K562 (cell line): ENCODE results near the gene APOL3. TPM values are rescaled to one million over a fixed set of nuclear protein-coding genes. Genes with fewer than 3 reads are reported as not detected.

Experiments
- ATF1 ChIP-seq, 2 experiments: fragments of 450-650 bp in 1 of 2; IDR thresholded peaks; 2 replicates each; pipeline ENCODE4 v1.6.1; 2016; ENCODE audit warnings: missing compliant biosample characterization in 1 of 2, missing genetic modification characterization in 1 of 2
- DMBX1 ChIP-seq: fragments of 250-450 bp; sonication (Bioruptor Pico); IDR thresholded peaks from 2 replicates; pipeline ENCODE4 v1.8.0; 2022; ENCODE audit warnings: inconsistent platforms, mild to moderate bottlenecking, moderate library complexity, borderline replicate concordance
- HES1 ChIP-seq: fragments of 450-650 bp; IDR thresholded peaks from 2 replicates; pipeline ENCODE4 v1.6.1; 2016; ENCODE audit warnings: low read depth, mild to moderate bottlenecking, moderate library complexity
- NCOR1 ChIP-seq: fragments of 450-650 bp; IDR thresholded peaks from 2 replicates; pipeline ENCODE4 v1.6.1; 2016; ENCODE audit warnings: mild to moderate bottlenecking, moderate library complexity
- PREB ChIP-seq: sonication (generic); formaldehyde crosslinking; IDR thresholded peaks from 2 replicates; pipeline ENCODE4 v1.8.1; 2023; ENCODE audit warnings: mild to moderate bottlenecking, missing genetic modification reagents
- STAG1 ChIP-seq: sonication (generic); formaldehyde crosslinking; IDR thresholded peaks from 2 replicates; pipeline ENCODE4 v1.5.0; 2020; ENCODE audit warnings: missing genetic modification reagents, borderline replicate concordance
- ZNF436 ChIP-seq: fragments of 250-450, 450-650 bp; sonication (Bioruptor Pico); formaldehyde crosslinking; IDR thresholded peaks from 2 replicates; pipeline ENCODE4 v1.7.0; 2020; ENCODE audit warnings: mild to moderate bottlenecking
- ZNF76 ChIP-seq: fragments of 250-450 bp; sonication (Bioruptor Pico); IDR thresholded peaks from 2 replicates; pipeline ENCODE4 v1.4.0; 2020; ENCODE audit warnings: mild to moderate bottlenecking, moderate library complexity, borderline replicate concordance
- polyA plus RNA-seq, 8 experiments: library from polyadenylated mRNA; depleted of rRNA in 4 of 8; stranded (reverse) in 5 of 8; unstranded in 3 of 8; fragments of >200 nt; fragmentation: Nextera tagmentation in 2 of 8; fragmentation: Illumina TruSeq in 1 of 8; extraction: Ambion mirVana in 2 of 8; extraction: Trizol in 1 of 8; gene quantifications; 2 replicates each; pipeline versions ENCODE4 v1.2.1 to v1.2.3, GENCODE V29; 2011 to 2014; ENCODE audit warnings: inconsistent platforms in 1 of 8, missing spikeins in 1 of 8
- total RNA-seq, 7 experiments: library from RNA; depleted of rRNA in 6 of 7; stranded (reverse); fragments of >200 nt in 6 of 7; fragmentation: Illumina TruSeq in 2 of 7; extraction: Trizol in 2 of 7; gene quantifications; 2 replicates each; pipeline versions ENCODE4 v1.2.1 to v1.2.3, GENCODE V29; 2011 to 2021; ENCODE audit warnings: low replicate concordance in 1 of 7

The APOL3 gene
- total and polyA plus RNA-seq, 9 of the 15 experiments (the other 6 are each of a cell fraction or from before 2014, with no cell fraction given), result 0.25 to 1.1 (median 0.56) TPM; not detected in 1

- TF ChIP-seq HES1 (no peak), PREB (CRISPR knock-in tag) (no peak), DMBX1 (CRISPR knock-in tag) (no peak), ATF1 (CRISPR knock-in tag; IDR thresholded peaks at IDR 0.05) (no peak), ATF1 (tag; IDR thresholded peaks at IDR 0.05) (no peak), ZNF76 (CRISPR knock-in tag) (no peak), NCOR1 (no peak), ZNF436 (CRISPR knock-in tag) (no peak), STAG1 (CRISPR knock-in tag) (no peak)
- TF ChIP-seq, all 486 proteins: peak for 0
Measured at GRCh38 chr22:36131907-36132306, 28.6 kb downstream of the APOL3 start (continued).
